Keratinocyte (primary cell): ENCODE measurements around the gene TTK. TPM values are rescaled to one million over a fixed set of nuclear protein-coding genes. Genes with fewer than 3 reads are reported as not detected.

Experiments used
- DNase-seq: peaks from one replicate; pipeline ENCODE4 v3.0.0-alpha.2; 2011; ENCODE audit warnings: low read depth, missing footprints, low spot score
- FAIRE-seq: peaks from 2 replicates; lab custom pipeline; 2011; peaks lifted over from hg19 to GRCh38; lab: Jason Lieb, UNC
- H2AFZ ChIP-seq: 2 replicates; pipeline ENCODE4 v1.6.0; 2012; ENCODE audit warnings: low read length, control low read depth, inconsistent platforms; ENCODE audit not compliant: control insufficient read depth
- H3K27ac ChIP-seq: 2 replicates; pipeline ENCODE4 v1.5.1; 2011; ENCODE audit warnings: low read length; ENCODE audit not compliant: control insufficient read depth, insufficient read depth
- H3K27me3 ChIP-seq: 3 replicates; pipeline ENCODE4 v1.6.0; 2011; ENCODE audit warnings: low read length; ENCODE audit not compliant: control insufficient read depth, insufficient read depth; ENCODE audit errors: extremely low read depth
- H3K36me3 ChIP-seq, 2 experiments: 2 replicates in 1 of 2; 3 replicates in 1 of 2; pipeline ENCODE4 v1.5.1; 2011; ENCODE audit warnings: low read length in 2 of 2, mild to moderate bottlenecking in 1 of 2; ENCODE audit not compliant: control insufficient read depth in 2 of 2, insufficient read depth in 2 of 2; ENCODE audit errors: extremely low read depth in 1 of 2
- H3K4me1 ChIP-seq: 3 replicates; pipeline ENCODE4 v1.5.1; 2011; ENCODE audit warnings: low read length; ENCODE audit not compliant: control insufficient read depth, insufficient read depth; ENCODE audit errors: extremely low read depth
- H3K4me2 ChIP-seq: 3 replicates; pipeline ENCODE4 v1.6.0; 2011; ENCODE audit warnings: low read depth, low read length; ENCODE audit not compliant: control insufficient read depth, insufficient read depth; ENCODE audit errors: extremely low read depth
- H3K4me3 ChIP-seq, 3 experiments: fragments of 200-600 bp in 1 of 3; sonication (generic) in 1 of 3; 2 replicates in 2 of 3; 3 replicates in 1 of 3; pipeline ENCODE4 v1.5.1; 2011 to 2016; ENCODE audit warnings: low read length in 3 of 3, mild to moderate bottlenecking in 3 of 3, control low read depth in 2 of 3, inconsistent platforms in 1 of 3, low read depth in 1 of 3, mixed read lengths in 1 of 3, mixed run types in 1 of 3, moderate library complexity in 1 of 3; ENCODE audit not compliant: control insufficient read depth in 2 of 3, insufficient read depth in 2 of 3; ENCODE audit errors: extremely low read depth in 1 of 3
- H3K79me2 ChIP-seq: 2 replicates; pipeline ENCODE4 v1.6.0; 2012; ENCODE audit warnings: low read length; ENCODE audit not compliant: control insufficient read depth, insufficient read depth
- H3K9ac ChIP-seq: 3 replicates; pipeline ENCODE4 v1.6.0; 2011; ENCODE audit warnings: low read length; ENCODE audit not compliant: control insufficient read depth, insufficient read depth; ENCODE audit errors: extremely low read depth
- H3K9me1 ChIP-seq: 3 replicates; pipeline ENCODE4 v1.6.0; 2011; ENCODE audit warnings: low read length; ENCODE audit not compliant: control insufficient read depth, insufficient read depth; ENCODE audit errors: extremely low read depth
- H3K9me3 ChIP-seq: 2 replicates; pipeline ENCODE4 v1.5.1; 2012; ENCODE audit warnings: low read depth, low read length; ENCODE audit not compliant: control insufficient read depth
- H4K20me1 ChIP-seq: 3 replicates; pipeline ENCODE4 v1.6.0; 2011; ENCODE audit warnings: low read length; ENCODE audit not compliant: control insufficient read depth, insufficient read depth; ENCODE audit errors: extremely low read depth
- EZH2 ChIP-seq: IDR thresholded peaks from one replicate; pipeline ENCODE4 v1.6.1; 2012; ENCODE audit warnings: inconsistent platforms, mild to moderate bottlenecking, low read length, moderate library complexity
- dilution Hi-C: fragments of 300-500 bp; cut with MboI; formaldehyde crosslinking; loops from one replicate; pipeline ENCODE4 v1.7.0; 2020; ENCODE audit warnings: low sequenced_read_pairs; ENCODE audit not compliant: extremely low pct_ligation_motif_present
- polyA plus RNA-seq, 5 experiments: library from polyadenylated mRNA; depleted of rRNA in 3 of 5; stranded (reverse) in 3 of 5; stranded (forward) in 1 of 5; unstranded in 1 of 5; fragments of >200 nt; gene quantifications; 1 replicate in 1 of 5; 2 replicates in 3 of 5; 3 replicates in 1 of 5; pipeline versions ENCODE4 v1.2.1 to v1.2.3, GENCODE V29; 2011 to 2012; ENCODE audit warnings: missing spikeins in 2 of 5, low read depth in 1 of 5, low replicate concordance in 1 of 5
- TF ChIP-seq, protein P1 (sequence below), 3 experiments: IDR thresholded peaks in 1 of 3; conservative IDR thresholded peaks in 1 of 3; optimal IDR thresholded peaks in 1 of 3; 2 replicates in 2 of 3; 3 replicates in 1 of 3; pipeline versions ENCODE3 to v1.5.1; 2011; ENCODE audit warnings: low read length in 3 of 3, mild to moderate bottlenecking in 3 of 3, moderate library complexity in 2 of 3, control low read depth in 1 of 3, inconsistent platforms in 1 of 3; ENCODE audit not compliant: insufficient read depth in 2 of 3; ENCODE audit errors: extremely low read depth in 1 of 3

Gene TTK
- polyA plus RNA-seq, 1 donor (not counting 4 experiments of a cell fraction or from before 2014, with no cell fraction given) = 15.3 TPM

DNA sequence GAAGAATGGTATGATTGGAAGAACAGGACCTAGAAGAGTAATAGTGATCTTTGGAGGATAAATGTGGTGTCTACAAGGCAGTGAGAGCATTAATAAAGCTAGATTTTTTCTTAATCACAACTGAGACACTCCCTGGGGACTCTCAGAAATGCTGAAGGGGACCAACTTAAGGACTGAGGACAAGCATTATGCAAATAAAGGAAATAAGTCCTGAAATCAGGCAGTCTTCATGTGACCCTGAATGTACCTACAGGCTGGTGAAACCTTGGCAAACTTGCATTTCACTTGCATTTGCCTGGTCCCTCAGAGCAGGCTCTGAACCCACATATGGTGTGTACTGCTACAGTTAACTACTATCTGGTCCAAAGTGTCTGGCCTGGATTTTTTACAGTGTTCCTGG lies 19.3 kb upstream of the TTK start:
- Histone ChIP-seq H3K9ac (no peak overlapping the region), H3K79me2 (no peaks in the 10 kb centered on the region), H4K20me1 (no peaks in the 10 kb centered on the region), H3K27me3 (no peaks in the 10 kb centered on the region), H3K4me1 (peaks cover 9% of the 10 kb centered on the region), H3K27ac (no peak overlapping the region), H3K4me3 (no peak overlapping the region), H3K4me2 (no peak overlapping the region), H3K36me3 (no peaks in the 10 kb centered on the region), H3K9me1 (no peaks in the 10 kb centered on the region), H2AFZ (no peak overlapping the region), H3K9me3 (no peaks in the 10 kb centered on the region)
- dilution Hi-C loops = no loop called here
- TF ChIP-seq EZH2 = no peak
- TF ChIP-seq, protein P1, sequence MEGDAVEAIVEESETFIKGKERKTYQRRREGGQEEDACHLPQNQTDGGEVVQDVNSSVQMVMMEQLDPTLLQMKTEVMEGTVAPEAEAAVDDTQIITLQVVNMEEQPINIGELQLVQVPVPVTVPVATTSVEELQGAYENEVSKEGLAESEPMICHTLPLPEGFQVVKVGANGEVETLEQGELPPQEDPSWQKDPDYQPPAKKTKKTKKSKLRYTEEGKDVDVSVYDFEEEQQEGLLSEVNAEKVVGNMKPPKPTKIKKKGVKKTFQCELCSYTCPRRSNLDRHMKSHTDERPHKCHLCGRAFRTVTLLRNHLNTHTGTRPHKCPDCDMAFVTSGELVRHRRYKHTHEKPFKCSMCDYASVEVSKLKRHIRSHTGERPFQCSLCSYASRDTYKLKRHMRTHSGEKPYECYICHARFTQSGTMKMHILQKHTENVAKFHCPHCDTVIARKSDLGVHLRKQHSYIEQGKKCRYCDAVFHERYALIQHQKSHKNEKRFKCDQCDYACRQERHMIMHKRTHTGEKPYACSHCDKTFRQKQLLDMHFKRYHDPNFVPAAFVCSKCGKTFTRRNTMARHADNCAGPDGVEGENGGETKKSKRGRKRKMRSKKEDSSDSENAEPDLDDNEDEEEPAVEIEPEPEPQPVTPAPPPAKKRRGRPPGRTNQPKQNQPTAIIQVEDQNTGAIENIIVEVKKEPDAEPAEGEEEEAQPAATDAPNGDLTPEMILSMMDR (optimal IDR thresholded peaks at IDR 0.05 in 1 of 3, IDR thresholded peaks at IDR 0.05 in 1 of 3, conservative IDR thresholded peaks at IDR 0.05 in 1 of 3; ENCODE audit: extremely low read depth in 1 of 3, insufficient read depth in 2 of 3, low read length in 3 of 3) = no peak
- FAIRE-seq (no peak), DNase-seq (no peak)

- Histone ChIP-seq H3K27me3 (no peaks in the 10 kb centered on the region), H3K9me1 (no peaks in the 10 kb centered on the region), H3K36me3 (no peaks in the 10 kb centered on the region), H3K4me2 (no peak overlapping the region), H2AFZ (no peak overlapping the region), H3K9me3 (no peaks in the 10 kb centered on the region), H4K20me1 (no peaks in the 10 kb centered on the region), H3K27ac (no peak overlapping the region), H3K4me3 (no peak overlapping the region), H3K4me1 (peaks cover 2% of the 10 kb centered on the region), H3K9ac (no peak overlapping the region), H3K79me2 (no peaks in the 10 kb centered on the region)
- TF ChIP-seq, protein P1 (optimal IDR thresholded peaks at IDR 0.05 in 1 of 3, IDR thresholded peaks at IDR 0.05 in 1 of 3, conservative IDR thresholded peaks at IDR 0.05 in 1 of 3; ENCODE audit: extremely low read depth in 1 of 3, insufficient read depth in 2 of 3, low read length in 3 of 3) = no peak
- no peak for TF ChIP-seq EZH2
- dilution Hi-C loops = no loop called here
- DNase-seq (no peak), FAIRE-seq (no peak)
Observed at GRCh38 chr6:79989641-79990040, 14.8 kb upstream of the TTK start.
